SK-N-SH treated with all-trans-retinoic acid at 6 μM for 48 hours (cell line): ENCODE results near the gene KHSRP.
"Not testable (repeated sequence)": the region's sequence is repeated elsewhere in the genome, so short reads cannot be mapped to it uniquely, and the experiment has no call there.

ENCODE experiments used
- ATAC-seq: fragments of 200-7000 bp; cut with Tn5 transposase; 3 replicates; pipeline ENCODE4 v1.9.1; 2020; ENCODE audit warnings: mild to moderate bottlenecking, moderate library complexity
- ARNTL ChIP-seq: fragments of 450-650 bp; formaldehyde crosslinking; IDR thresholded peaks from 2 replicates; pipeline ENCODE4 v1.5.0; 2020; ENCODE audit warnings: low read depth, mild to moderate bottlenecking, moderate library complexity, borderline replicate concordance
- BACH2 ChIP-seq: fragments of 250-450 bp; sonication (Bioruptor Pico); IDR thresholded peaks from 2 replicates; pipeline ENCODE4 v1.9.0; 2021; ENCODE audit warnings: mild to moderate bottlenecking, borderline replicate concordance
- CSDC2 ChIP-seq: fragments of 250-450 bp; sonication (Bioruptor Pico); IDR thresholded peaks from 2 replicates; pipeline ENCODE4 v1.5.0; 2020; ENCODE audit warnings: mild to moderate bottlenecking, moderate library complexity
- ESRRG ChIP-seq: fragments of 250-450 bp; sonication (Bioruptor Pico); IDR thresholded peaks from 2 replicates; pipeline ENCODE4 v1.6.1; 2021; ENCODE audit warnings: mild to moderate bottlenecking
- GLIS3 ChIP-seq: fragments of 250-450 bp; sonication (Bioruptor Pico); IDR thresholded peaks from 2 replicates; pipeline ENCODE4 v1.5.0; 2020; ENCODE audit warnings: mild to moderate bottlenecking, moderate library complexity
- ISL1 ChIP-seq: fragments of 250-450 bp; sonication (Bioruptor Pico); IDR thresholded peaks from 2 replicates; pipeline ENCODE4 v2.1.2; 2022; ENCODE audit warnings: mild to moderate bottlenecking, moderate library complexity
- OSR1 ChIP-seq: fragments of 250-450 bp; sonication (Bioruptor Pico); IDR thresholded peaks from 2 replicates; pipeline ENCODE4 v1.8.0; 2022; ENCODE audit warnings: moderate library complexity, mild to moderate bottlenecking, inconsistent platforms
- POU6F1 ChIP-seq: fragments of 250-450 bp; sonication (Bioruptor Pico); IDR thresholded peaks from 2 replicates; pipeline ENCODE4 v1.8.0; 2021; ENCODE audit warnings: low read depth, mild to moderate bottlenecking, moderate library complexity, borderline replicate concordance
- PPARA ChIP-seq: fragments of 250-450 bp; sonication (Bioruptor Pico); IDR thresholded peaks from 2 replicates; pipeline ENCODE4 v1.5.0; 2020; ENCODE audit warnings: mild to moderate bottlenecking, borderline replicate concordance
- RARB ChIP-seq: fragments of 250-450 bp; sonication (Bioruptor Pico); IDR thresholded peaks from 2 replicates; pipeline ENCODE4 v1.8.0; 2021; ENCODE audit warnings: mild to moderate bottlenecking, moderate library complexity
- SNAI2 ChIP-seq: fragments of 250-450 bp; sonication (Bioruptor Pico); IDR thresholded peaks from 2 replicates; pipeline ENCODE4 v1.5.0; 2020; ENCODE audit warnings: mild to moderate bottlenecking, moderate library complexity
- TCF4 ChIP-seq: fragments of 250-450 bp; sonication (Bioruptor Pico); IDR thresholded peaks from 2 replicates; pipeline ENCODE4 v1.8.0; 2021; ENCODE audit warnings: mild to moderate bottlenecking, moderate library complexity, borderline replicate concordance
- TOX ChIP-seq: fragments of 250-450 bp; sonication (Bioruptor Pico); IDR thresholded peaks from 2 replicates; pipeline ENCODE4 v1.8.0; 2021; ENCODE audit warnings: mild to moderate bottlenecking, moderate library complexity, borderline replicate concordance
- TSHZ2 ChIP-seq: fragments of 250-450 bp; sonication (Bioruptor Pico); IDR thresholded peaks from 2 replicates; pipeline ENCODE4 v1.5.0; 2020; ENCODE audit warnings: mild to moderate bottlenecking, moderate library complexity
- ZC3H10 ChIP-seq: fragments of 250-450 bp; sonication (Bioruptor Pico); IDR thresholded peaks from 2 replicates; pipeline ENCODE4 v1.5.1; 2021; ENCODE audit warnings: mild to moderate bottlenecking, moderate library complexity
- ZFP30 ChIP-seq: fragments of 450-650 bp; formaldehyde crosslinking; IDR thresholded peaks from 2 replicates; pipeline ENCODE4 v1.5.0; 2022; ENCODE audit warnings: mild to moderate bottlenecking, moderate library complexity
- ZNF565 ChIP-seq: fragments of 450-650 bp; formaldehyde crosslinking; conservative IDR thresholded peaks from 2 replicates; pipeline ENCODE4 v1.5.0; 2020; ENCODE audit warnings: low read depth, mild to moderate bottlenecking, moderate library complexity
- ZNF70 ChIP-seq: fragments of 450-650 bp; formaldehyde crosslinking; IDR thresholded peaks from 2 replicates; pipeline ENCODE4 v1.5.0; 2020; ENCODE audit warnings: mild to moderate bottlenecking, moderate library complexity
- ZNF8 ChIP-seq: fragments of 450-650 bp; formaldehyde crosslinking; IDR thresholded peaks from 2 replicates; pipeline ENCODE4 v1.5.0; 2020; ENCODE audit warnings: mild to moderate bottlenecking, moderate library complexity
- TF ChIP-seq, protein P1 (sequence below): fragments of 250-450 bp; sonication (Bioruptor Pico); IDR thresholded peaks from 2 replicates; pipeline ENCODE4 v1.8.0; 2020; ENCODE audit warnings: mild to moderate bottlenecking, moderate library complexity, borderline replicate concordance
- TF ChIP-seq, protein P2 (sequence below): fragments of 250-450 bp; sonication (Bioruptor Pico); IDR thresholded peaks from 2 replicates; pipeline ENCODE4 v1.5.1; 2021; ENCODE audit warnings: mild to moderate bottlenecking, moderate library complexity

Gene KHSRP

DNA sequence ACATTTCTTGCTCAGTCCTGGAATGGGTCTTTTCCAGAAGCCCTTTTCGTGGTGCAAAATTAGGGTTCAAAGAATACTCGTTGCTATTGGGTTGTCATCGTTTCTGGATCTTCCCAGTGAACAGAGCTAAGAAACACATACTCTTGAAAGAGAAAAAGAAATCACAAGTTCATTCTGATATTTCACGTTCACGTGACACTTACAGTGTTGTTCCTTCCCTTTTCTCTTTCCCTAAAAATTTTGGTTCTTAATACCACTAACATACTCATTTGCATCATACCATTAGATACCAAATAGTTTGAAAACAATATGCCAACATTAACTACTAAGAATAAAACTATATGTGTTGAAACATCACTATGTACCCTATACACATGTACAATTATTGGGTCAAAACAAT lies 18.2 kb downstream of the KHSRP start:
- TF ChIP-seq, protein P1, sequence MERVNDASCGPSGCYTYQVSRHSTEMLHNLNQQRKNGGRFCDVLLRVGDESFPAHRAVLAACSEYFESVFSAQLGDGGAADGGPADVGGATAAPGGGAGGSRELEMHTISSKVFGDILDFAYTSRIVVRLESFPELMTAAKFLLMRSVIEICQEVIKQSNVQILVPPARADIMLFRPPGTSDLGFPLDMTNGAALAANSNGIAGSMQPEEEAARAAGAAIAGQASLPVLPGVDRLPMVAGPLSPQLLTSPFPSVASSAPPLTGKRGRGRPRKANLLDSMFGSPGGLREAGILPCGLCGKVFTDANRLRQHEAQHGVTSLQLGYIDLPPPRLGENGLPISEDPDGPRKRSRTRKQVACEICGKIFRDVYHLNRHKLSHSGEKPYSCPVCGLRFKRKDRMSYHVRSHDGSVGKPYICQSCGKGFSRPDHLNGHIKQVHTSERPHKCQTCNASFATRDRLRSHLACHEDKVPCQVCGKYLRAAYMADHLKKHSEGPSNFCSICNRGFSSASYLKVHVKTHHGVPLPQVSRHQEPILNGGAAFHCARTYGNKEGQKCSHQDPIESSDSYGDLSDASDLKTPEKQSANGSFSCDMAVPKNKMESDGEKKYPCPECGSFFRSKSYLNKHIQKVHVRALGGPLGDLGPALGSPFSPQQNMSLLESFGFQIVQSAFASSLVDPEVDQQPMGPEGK (CRISPR knock-in tag) = no peak
- no peak for TF ChIP-seq SNAI2
- no peak for TF ChIP-seq ZC3H10 (CRISPR knock-in tag)
- TF ChIP-seq POU6F1 = no peak
- TF ChIP-seq ZNF565 (CRISPR knock-in tag) = no peak
- no peak for TF ChIP-seq OSR1 (CRISPR knock-in tag)
- TF ChIP-seq GLIS3 (CRISPR knock-in tag) = no peak
- no peak for TF ChIP-seq ZFP30 (CRISPR knock-in tag)
- TF ChIP-seq ARNTL (CRISPR knock-in tag) = no peak
- no peak for TF ChIP-seq CSDC2 (CRISPR knock-in tag)
- no peak for ATAC-seq

DNA sequence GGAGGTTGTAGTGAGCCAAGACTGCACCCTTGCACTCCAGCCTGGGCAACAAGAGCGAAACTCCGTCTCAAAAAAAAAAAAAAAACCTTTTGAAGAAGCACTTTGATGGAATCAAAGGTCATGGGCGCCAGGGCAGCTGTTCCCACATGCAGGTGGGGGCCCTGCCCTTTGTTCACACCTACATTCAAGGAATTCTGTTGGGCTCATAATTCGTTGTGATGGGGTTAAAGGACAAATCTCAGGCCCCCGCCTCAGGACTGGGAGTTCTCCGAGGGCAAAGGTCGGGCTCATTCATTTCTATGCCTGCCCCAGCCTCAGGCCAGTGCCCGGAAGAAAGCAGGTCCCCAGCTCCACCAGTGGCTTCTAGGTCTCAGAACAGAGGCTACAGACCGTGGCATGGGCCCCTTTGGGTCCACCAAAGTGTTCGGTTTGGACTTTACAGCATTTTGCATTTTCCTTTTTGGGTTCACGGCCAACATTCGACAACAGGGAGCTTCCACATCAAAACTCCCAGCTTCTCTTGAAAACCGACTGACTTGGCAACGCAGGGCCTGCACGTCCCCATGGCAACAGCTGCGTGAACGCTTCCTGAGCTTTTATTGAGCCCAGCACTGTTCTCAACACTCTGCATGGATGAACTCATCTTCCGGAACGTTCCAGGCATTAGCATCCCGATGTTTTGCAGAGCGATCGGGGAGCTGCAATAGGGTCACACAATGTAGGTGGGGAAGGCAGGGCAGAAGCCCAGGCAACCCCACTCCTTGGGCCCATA lies 21.6 kb downstream of the KHSRP start:
- TF ChIP-seq TCF4 (CRISPR knock-in tag) (no peak), ZNF8 (CRISPR knock-in tag) (no peak), ZC3H10 (CRISPR knock-in tag) (no peak), ESRRG (no peak), OSR1 (CRISPR knock-in tag) (no peak), CSDC2 (CRISPR knock-in tag) (no peak), GLIS3 (CRISPR knock-in tag) (no peak), PPARA (CRISPR knock-in tag) (no peak), BACH2 (CRISPR knock-in tag) (no peak)
- TF ChIP-seq, all 23 proteins: peak for 0
- ATAC-seq = no peak

DNA sequence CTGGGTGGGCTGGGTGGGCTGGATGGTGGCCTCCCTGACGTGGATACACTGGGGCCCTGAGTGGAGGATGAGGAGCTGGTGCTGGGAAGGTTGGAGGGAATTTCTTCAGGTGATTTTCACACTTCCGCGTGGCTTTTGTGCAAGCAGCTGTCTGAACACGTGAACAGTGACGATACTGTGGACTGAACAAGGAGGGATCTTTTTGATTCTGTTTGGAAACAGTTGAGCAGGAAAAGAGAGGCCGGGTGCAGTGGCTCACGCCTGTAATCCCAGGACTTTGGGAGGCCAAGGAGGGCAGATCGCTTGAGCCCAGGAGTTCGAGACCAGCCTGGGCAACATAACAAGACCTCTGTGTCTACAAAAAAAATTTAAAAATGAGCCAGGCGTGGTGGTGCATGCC lies 22.6 kb downstream of the KHSRP start:
- ATAC-seq = no peak
- no peak for TF ChIP-seq TOX (CRISPR knock-in tag)
- no peak for TF ChIP-seq RARB (CRISPR knock-in tag)

- not testable (repeated sequence) for ATAC-seq
Observed at GRCh38 chr19:6400062-6400944, 24.3 kb downstream of the KHSRP start.

- TF ChIP-seq TSHZ2 (CRISPR knock-in tag) = no peak
- TF ChIP-seq ZNF70 (CRISPR knock-in tag) = no peak
- no peak for TF ChIP-seq CSDC2 (CRISPR knock-in tag)
- no peak for TF ChIP-seq RARB (CRISPR knock-in tag)
- no peak for TF ChIP-seq ZC3H10 (CRISPR knock-in tag)
- TF ChIP-seq, protein P2, sequence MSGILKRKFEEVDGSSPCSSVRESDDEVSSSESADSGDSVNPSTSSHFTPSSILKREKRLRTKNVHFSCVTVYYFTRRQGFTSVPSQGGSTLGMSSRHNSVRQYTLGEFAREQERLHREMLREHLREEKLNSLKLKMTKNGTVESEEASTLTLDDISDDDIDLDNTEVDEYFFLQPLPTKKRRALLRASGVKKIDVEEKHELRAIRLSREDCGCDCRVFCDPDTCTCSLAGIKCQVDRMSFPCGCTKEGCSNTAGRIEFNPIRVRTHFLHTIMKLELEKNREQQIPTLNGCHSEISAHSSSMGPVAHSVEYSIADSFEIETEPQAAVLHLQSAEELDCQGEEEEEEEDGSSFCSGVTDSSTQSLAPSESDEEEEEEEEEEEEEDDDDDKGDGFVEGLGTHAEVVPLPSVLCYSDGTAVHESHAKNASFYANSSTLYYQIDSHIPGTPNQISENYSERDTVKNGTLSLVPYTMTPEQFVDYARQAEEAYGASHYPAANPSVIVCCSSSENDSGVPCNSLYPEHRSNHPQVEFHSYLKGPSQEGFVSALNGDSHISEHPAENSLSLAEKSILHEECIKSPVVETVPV (CRISPR knock-in tag) = no peak
- no peak for TF ChIP-seq SNAI2
- TF ChIP-seq TCF4 (CRISPR knock-in tag) = no peak
- no peak for TF ChIP-seq ISL1 (CRISPR knock-in tag)
- no peak for ATAC-seq
Observed at GRCh38 chr19:6396305-6396704, 28.3 kb downstream of the KHSRP start.
